Measurements from ENCODE around the gene PDYN.

Gene PDYN

GRCh38 chr20:2010533-2010932, 16.7 kb upstream of the PDYN start:
- no peak overlapping the region for H3K4me2 ChIP-seq (ENCODE audit: low read depth, low read length, poor library complexity, severe bottlenecking)
- no peaks in the 10 kb centered on the region for H3F3A ChIP-seq (ENCODE audit: insufficient read depth)
- H3K36me3 ChIP-seq (ENCODE audit: low read length) = no peaks in the 10 kb centered on the region
- no peak overlapping the region for H3K4me3 ChIP-seq (ENCODE audit: insufficient read depth, low read length, poor library complexity, severe bottlenecking)
- no peak overlapping the region for H3K27ac ChIP-seq (ENCODE audit: low read depth, low read length)
- H3K79me2 ChIP-seq (ENCODE audit: insufficient read depth, low read length) = no peaks in the 10 kb centered on the region
- no peaks in the 10 kb centered on the region for H3K9me2 ChIP-seq (replicated peaks; ENCODE audit: insufficient read depth, low read length)
- no peak overlapping the region for H2AFZ ChIP-seq (ENCODE audit: low read depth, low read length, severe bottlenecking)
- no peaks in the 10 kb centered on the region for H4K20me1 ChIP-seq (ENCODE audit: low read depth, low read length)
- no peak for TF ChIP-seq CTCF (IDR thresholded peaks at IDR 0.05; ENCODE audit: insufficient read depth, low read length, poor library complexity, severe bottlenecking)
- no peak for TF ChIP-seq EZH2phosphoT487 (conservative IDR thresholded peaks at IDR 0.05; ENCODE audit: low read length)
- no peaks in the 10 kb centered on the region for H3K27me3 ChIP-seq (ENCODE audit: low read length)
- H3K9me3 ChIP-seq (ENCODE audit: insufficient read depth, low read length) = no peaks in the 10 kb centered on the region
- no peak overlapping the region for H3K9ac ChIP-seq (ENCODE audit: low read length)

- no peaks in the 10 kb centered on the region for H3K27me3 ChIP-seq (ENCODE audit: low read length)
- H3K79me2 ChIP-seq (ENCODE audit: insufficient read depth, low read length) = no peaks in the 10 kb centered on the region
- no peak overlapping the region for H3K4me2 ChIP-seq (ENCODE audit: low read depth, low read length, poor library complexity, severe bottlenecking)
- H3K9me3 ChIP-seq (ENCODE audit: insufficient read depth, low read length) = no peaks in the 10 kb centered on the region
- H3F3A ChIP-seq (ENCODE audit: insufficient read depth) = no peaks in the 10 kb centered on the region
- no peaks in the 10 kb centered on the region for H4K20me1 ChIP-seq (ENCODE audit: low read depth, low read length)
- no peaks in the 10 kb centered on the region for H3K36me3 ChIP-seq (ENCODE audit: low read length)
- H3K9me2 ChIP-seq (replicated peaks; ENCODE audit: insufficient read depth, low read length) = no peaks in the 10 kb centered on the region
- H3K9ac ChIP-seq (ENCODE audit: low read length) = no peak overlapping the region
- H3K4me3 ChIP-seq (ENCODE audit: insufficient read depth, low read length, poor library complexity, severe bottlenecking) = no peak overlapping the region
- H2AFZ ChIP-seq (ENCODE audit: low read depth, low read length, severe bottlenecking) = no peak overlapping the region
- H3K27ac ChIP-seq (ENCODE audit: low read depth, low read length) = no peak overlapping the region
- TF ChIP-seq CTCF (IDR thresholded peaks at IDR 0.05; ENCODE audit: insufficient read depth, low read length, poor library complexity, severe bottlenecking) (peak; percentile 94), EZH2phosphoT487 (conservative IDR thresholded peaks at IDR 0.05; ENCODE audit: low read length) (no peak)
Measured at GRCh38 chr20:2006452-2007361, 12.8 kb upstream of the PDYN start.

GRCh38 chr20:2005831-2006426, 12.1 kb upstream of the PDYN start:
- no peaks in the 10 kb centered on the region for H3K9me2 ChIP-seq (replicated peaks; ENCODE audit: insufficient read depth, low read length)
- H3K9me3 ChIP-seq (ENCODE audit: insufficient read depth, low read length) = no peaks in the 10 kb centered on the region
- H3K27me3 ChIP-seq (ENCODE audit: low read length) = no peaks in the 10 kb centered on the region
- H3K4me2 ChIP-seq (ENCODE audit: low read depth, low read length, poor library complexity, severe bottlenecking) = no peak overlapping the region
- no peak overlapping the region for H3K9ac ChIP-seq (ENCODE audit: low read length)
- H3F3A ChIP-seq (ENCODE audit: insufficient read depth) = no peaks in the 10 kb centered on the region
- H3K79me2 ChIP-seq (ENCODE audit: insufficient read depth, low read length) = no peaks in the 10 kb centered on the region
- no peak overlapping the region for H3K4me3 ChIP-seq (ENCODE audit: insufficient read depth, low read length, poor library complexity, severe bottlenecking)
- H3K27ac ChIP-seq (ENCODE audit: low read depth, low read length) = no peak overlapping the region
- H4K20me1 ChIP-seq (ENCODE audit: low read depth, low read length) = no peaks in the 10 kb centered on the region
- TF ChIP-seq CTCF (IDR thresholded peaks at IDR 0.05; ENCODE audit: insufficient read depth, low read length, poor library complexity, severe bottlenecking) (no peak), EZH2phosphoT487 (conservative IDR thresholded peaks at IDR 0.05; ENCODE audit: low read length) (no peak)
- no peak overlapping the region for H2AFZ ChIP-seq (ENCODE audit: low read depth, low read length, severe bottlenecking)
- H3K36me3 ChIP-seq (ENCODE audit: low read length) = no peaks in the 10 kb centered on the region

Measured in SU-DHL-6 (cell line).